COLO668 (cell line): ENCODE results near the gene TSPAN12.
"Not testable (repeated sequence)": the region's sequence is repeated elsewhere in the genome, so short reads cannot be mapped to it uniquely, and the experiment has no call there.

Source experiments
- DNase-seq: peaks from one replicate; lab custom pipeline; 2025; ENCODE audit not compliant: unreplicated experiment; lab: John Stamatoyannopoulos, UW

The TSPAN12 gene, protein sequence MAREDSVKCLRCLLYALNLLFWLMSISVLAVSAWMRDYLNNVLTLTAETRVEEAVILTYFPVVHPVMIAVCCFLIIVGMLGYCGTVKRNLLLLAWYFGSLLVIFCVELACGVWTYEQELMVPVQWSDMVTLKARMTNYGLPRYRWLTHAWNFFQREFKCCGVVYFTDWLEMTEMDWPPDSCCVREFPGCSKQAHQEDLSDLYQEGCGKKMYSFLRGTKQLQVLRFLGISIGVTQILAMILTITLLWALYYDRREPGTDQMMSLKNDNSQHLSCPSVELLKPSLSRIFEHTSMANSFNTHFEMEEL

DNA sequence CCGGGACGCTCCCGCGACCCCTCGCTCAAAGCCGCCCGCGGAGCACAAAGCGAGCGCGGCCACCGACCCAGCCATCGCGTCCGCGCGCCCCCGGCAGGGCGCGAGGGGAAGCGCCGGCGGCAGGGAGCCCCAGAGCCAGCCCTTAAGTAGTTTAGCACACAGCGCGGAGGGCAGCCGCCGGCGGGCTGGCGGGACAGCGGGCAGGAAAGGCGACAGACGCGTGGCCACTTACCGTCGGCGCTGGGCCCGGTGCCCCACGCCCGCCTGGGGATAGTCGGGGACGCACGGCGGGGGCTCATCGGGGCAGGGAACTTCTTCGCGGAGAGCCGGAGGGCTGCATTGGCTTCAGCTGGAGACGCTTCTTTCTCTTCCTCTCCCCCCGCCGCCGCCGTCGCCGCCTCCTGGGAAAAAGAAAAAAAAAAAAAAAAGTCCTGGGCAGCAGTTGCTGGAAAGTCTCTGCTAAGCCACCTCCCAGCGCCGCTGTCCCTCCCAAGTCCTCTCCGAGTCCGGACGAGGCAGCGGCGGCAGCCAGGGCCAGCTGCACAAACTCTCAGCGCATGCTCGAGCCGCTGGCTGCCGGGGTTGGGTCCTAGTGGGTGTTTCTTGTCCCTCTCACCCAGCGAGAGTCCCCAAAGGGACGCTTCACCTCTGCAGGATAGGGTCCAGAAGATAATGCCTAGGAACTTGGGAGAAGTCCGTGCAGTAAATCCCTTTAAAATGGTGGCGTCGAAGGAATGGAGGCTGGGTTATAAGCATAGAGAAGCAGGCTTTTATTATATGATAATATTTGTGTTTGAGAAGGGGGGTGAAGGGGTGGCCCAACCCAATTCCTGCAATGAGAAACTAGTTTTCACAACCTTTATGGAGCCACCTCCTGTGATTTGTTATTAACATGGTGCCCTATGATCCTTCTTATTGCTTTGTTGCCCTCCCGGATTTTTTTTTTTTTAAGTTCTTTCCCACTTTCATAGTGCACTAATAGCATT lies at the start of gene TSPAN12:
TSS of gene TSPAN12 (minus strand) at position 557 of the 986 bp plus-strand sequence. CDS start 1,381 bp downstream, outside the sequence.
- peak; percentile 89 for DNase-seq

DNA sequence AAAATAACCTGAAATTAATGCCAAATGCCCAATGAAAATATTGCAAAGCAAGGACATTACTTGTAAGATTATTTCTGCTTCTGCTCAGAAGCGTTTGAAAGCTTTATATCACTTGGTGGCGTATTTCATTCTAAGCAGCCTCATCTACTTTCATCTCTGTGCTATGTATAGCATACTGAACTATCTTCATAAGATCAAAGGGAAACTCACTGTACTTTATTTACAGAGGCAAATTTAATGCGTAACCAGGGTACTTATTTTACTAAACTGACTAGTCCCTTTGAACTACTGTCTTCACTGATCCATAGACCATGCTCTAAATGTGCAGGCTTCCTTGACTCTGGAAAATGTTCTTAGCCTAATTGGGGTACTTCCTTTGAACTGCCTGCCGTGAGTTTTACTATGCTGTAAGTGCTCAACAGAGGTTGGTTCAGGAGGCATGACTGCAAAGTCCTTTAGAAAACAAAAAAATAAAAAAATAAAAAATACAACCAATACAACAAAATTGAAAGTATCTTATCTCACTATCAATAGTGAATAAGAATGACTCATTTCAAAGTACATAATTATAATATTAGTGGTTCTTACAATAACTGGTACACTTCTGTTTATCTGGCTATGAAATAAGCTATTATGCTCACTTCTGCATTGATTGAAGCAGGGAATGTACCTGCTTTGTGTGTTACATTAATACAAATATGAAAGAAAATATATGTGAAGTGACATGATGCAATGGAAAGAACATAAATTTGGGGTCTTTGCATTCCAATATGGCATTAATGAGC lies 41.0 kb upstream of the TSPAN12 start:
- no peak for DNase-seq

DNA sequence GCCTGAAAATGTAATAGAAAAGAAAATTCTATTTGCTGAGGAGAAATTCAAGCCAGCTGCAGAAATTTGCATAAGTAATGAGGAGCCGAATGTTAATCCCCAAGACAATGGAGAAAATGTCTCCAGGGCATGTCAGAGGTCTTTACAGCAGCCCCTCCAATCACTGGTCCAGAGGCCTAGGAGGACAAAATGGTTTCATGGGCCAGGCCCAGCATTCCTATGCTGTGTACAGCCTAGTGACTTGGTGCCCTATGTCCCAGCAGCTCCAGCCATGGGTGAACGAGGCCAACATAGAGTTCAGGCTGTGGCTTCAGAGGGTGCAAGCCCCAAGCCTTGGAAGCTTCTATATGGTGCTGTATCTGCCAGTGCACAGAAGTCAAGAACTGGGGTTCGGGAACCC lies 37.3 kb upstream of the TSPAN12 start:
- not testable (repeated sequence) for DNase-seq

DNA sequence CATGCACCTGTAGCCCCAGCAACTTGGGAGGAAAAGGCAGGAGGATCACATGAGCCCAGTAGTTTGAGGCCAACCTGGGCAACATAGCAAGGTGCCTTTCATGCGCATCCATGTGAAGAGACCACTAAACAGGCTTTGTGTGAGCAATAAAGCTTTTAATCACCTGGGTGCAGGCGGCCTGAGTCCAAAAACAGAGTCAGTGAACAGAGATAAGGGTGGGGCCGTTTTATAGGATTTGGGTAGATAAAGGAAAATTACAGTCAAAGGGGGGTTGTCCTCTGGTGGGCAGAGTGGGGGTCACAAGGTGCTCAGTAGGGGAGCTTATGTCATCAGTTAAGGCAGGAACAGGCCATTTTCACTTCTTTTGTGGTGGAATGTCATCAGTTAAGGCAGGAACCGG lies 27.7 kb upstream of the TSPAN12 start:
- not testable (repeated sequence) for DNase-seq

DNA sequence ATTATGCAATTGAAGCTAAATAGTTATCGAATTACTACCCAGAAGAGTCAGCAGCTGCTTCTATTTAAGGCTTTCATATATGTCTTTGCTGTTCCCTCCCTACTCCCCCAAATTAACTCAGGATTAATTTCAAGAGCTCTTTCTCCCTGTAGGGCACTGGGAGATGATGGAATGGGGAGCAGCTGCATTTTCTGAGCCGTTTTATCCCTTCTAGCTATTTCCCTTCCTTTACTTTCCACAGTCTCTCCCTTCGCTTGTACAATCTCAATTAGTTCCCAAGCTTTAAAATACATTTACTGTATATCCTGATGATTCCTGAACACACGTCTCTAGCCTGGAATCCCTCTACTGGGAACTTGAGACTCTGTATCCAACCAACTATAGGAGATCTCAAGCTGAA lies 19.8 kb upstream of the TSPAN12 start:
- DNase-seq = no peak

DNA sequence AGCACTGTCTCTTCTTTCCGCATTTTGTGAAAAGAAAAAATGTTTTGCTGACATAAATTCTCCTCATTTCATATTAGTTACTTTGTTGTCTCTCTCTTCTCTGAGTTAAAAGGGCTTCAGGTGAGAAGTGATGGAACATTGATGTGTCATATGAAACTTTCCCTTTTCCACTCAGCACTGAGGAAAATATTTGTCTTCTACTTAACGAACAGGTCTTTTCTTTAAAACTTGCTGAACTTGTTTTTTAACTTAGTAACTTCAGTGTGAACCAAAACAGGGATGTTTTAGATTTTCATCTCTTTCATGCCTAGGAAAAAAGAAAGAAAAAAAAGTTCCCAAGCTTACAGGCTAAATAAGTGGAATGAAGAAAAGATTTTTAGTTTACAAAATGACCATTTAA lies 19.0 kb upstream of the TSPAN12 start:
- no peak for DNase-seq

DNA sequence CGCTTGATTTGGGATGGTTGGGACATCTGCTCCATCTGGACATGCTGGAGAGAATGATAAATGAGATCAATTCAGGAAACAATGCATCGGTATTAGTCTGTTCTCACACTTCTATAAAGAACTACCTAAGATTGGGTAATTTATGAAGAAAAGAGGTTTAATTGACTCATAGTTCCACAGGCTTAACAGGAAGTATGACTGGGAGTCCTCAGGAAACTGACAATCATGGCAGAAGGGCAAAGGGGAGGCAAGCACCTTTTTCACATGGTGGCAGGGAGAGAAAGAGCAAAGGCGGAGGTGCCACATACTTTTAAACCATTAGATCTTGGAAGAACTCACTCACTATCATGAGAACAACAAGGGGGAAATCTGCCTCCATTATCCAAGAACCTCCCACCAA lies 16.8 kb upstream of the TSPAN12 start:
- no peak for DNase-seq

DNA sequence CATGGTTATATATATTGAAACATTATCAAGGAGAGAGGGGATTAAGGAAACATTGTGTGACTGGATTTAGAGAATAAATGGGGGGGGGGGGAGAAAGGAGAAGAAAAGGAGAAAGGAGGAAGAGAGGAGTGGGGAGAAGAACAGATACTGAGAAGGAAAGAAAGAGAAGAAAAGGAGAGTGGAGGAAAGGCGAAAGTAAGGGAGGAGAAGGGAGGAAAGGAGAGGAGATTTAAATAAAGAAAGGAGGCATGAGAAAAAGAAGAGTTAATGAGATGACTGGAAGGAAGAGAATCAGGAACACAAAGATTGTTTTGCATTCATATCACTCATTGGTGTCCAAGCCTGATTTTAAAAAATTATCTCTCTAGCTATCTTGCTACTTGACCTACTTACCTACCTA lies 16.1 kb upstream of the TSPAN12 start:
- no peak for DNase-seq

DNA sequence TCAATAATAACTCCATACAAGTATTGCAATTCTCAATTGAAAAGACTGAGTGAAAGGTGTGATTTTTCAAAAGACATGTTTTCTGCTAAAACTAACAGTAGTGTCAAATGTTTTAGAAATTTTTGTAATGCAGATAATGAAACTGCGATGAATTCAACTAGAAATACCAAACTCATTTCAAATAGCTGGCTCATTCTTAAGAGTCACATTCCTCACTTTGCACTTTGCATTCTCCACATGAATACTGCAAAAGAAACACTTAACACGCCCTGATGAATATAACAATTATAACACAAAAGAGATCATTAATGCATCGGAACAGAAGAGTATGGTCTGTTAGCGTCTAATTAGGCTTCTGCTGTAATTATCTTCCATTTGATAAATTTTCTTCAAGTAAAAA lies 15.5 kb upstream of the TSPAN12 start:
- no peak for DNase-seq

DNA sequence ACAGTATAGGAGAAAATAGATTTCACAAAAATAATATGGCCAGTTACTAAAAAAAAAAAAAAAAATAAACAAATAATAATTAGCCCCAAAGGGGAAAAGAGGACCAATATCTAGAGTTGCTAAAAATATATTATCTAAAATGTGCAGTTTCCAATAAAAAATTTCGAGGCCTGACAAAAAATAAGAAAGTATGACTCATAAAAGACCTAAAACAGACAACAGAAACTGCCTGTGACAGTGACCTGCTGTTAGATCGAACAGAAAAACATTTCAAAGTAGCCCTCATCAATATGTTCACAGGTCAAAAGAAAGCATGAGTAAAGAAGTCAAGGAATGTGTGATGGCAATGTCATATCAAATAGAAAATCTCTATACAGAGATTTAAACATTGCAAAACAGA lies 11.8 kb upstream of the TSPAN12 start:
- DNase-seq = no peak

DNA sequence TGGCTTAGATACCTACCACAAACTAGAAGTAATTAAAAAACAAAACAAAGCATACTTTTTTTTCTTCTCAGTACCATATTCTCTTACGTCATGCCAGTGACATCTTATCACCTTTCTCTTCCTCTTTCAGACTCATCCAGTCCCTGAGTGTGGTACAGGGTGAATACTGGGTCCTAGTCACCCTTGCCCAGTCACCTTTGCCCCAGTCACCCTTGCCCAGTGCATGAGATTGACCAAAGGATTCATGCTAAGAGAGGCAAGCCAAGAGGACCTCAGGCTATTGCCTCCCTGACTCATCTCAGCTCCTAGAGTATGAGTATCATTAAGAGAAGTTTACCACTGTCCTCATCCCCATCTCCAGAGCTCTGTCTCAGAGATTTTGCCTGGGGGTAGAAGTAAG lies 10.0 kb upstream of the TSPAN12 start:
- DNase-seq = no peak

DNA sequence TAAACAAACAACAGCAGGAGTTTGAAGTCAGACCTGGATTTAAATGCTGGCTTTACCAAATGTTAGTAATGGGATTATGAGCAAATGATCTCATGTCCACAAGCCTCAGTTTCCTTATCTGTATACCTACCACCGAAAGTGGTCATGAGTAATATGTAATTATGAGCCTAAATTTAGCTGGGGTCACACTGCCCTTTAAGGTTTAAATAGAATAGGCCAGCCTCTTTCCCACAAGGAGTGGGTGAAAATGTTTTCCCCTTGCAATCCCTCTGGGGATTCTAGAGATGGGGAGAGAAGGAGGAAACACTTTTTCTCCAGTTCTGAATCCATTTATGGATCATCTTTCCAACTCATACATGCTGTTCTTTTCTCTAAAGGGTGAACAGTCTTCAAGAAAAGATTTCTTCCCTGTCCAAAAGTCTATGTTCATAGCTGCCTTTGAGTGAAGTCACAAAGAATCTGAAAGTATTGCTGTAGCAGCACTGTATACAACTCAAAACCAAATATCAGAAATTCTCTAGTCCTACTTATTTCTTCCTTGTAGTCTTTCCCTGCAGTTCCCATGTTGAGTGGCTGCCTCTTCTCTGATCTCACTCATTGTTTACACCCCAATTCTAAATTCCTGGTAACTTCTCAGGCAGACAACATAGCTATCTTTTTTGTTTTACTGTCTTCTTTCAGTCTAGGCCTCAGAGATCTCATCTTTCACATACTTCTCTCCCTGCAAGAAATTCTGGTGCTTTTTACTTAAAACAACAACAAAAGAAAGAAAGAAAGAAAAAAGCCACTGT lies 7.4 kb upstream of the TSPAN12 start:
- DNase-seq = no peak

DNA sequence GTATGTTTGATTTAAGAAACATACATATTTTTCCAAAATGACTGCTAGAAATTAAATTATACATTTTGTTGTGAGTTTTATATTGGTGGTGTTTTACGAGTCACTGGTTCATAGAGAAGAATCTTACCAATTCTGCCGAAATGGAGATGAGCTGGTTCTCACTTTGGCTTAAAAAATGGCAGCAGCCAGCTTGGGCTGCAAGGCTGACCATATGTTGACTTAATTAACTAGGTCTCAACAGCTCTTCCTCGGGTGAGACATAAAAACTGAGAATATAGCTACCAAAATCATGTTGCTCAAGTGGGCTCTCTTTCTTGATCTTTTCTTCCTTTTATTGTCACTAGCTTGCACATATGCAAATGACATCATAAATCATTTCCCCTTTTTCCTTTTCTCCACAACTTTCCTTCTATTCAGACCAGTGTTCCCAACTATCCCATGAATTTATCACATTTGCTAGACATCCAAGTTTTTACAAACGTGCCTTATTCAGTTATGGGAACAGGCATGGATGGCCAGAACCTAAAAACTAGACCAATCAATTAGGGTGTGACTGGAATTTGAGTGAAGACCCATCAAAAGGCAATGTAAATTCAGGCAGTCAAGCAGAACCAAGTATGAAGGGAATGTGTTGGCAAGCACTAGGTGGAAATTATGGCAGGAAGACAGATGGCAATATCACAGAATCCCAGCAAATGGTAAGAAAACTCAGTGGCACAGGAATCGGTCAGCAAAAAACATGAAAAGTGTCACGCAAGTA lies 6.4 kb upstream of the TSPAN12 start:
- DNase-seq = no peak

DNA sequence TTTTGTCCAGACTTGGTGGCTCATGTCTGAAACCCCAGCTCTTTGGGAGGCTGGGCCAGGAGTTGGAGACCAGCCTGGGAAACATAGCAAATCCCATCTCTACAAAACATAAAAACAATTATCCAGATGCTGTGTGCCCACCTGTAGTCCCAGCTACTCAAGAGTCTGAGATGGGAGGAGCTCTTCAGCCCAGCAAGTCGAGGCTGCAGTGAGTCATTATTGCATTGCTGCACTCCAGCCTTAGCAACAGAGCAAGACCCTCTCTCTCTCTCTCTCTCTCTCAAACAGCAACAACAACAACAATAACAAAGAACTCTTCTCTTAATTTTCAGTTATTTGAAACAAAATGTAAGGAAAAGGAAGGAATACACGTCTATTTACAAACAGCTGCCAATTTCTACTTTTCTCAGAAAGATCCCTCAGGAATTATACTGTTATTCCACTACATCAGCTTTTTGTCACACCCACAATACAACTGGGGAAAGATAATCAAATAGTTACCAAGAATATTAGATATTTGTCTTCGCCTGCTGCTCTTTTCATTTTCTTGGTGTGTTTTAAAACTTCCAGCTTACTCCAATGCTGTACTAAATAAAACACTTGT lies 5.1 kb upstream of the TSPAN12 start:
- no peak for DNase-seq

DNA sequence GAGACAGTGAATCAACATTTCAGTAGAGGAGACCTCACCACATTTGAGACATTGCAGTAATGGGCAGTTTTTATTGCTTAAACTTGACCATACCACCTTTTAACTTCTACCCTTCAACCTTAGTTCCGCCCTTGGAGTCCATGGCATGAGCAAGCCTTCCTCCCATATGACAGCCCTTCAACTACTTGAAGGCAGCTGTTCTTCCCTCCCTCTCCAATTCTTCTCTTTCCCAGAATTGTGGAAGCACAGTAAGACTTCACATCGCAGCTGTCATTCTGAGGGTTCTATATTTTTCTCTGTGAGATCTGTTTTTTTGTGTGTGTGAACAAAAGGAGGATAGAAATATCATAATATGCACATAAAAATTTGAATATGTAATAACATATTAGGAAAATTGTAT lies 2.2 kb upstream of the TSPAN12 start:
- DNase-seq = no peak

DNA sequence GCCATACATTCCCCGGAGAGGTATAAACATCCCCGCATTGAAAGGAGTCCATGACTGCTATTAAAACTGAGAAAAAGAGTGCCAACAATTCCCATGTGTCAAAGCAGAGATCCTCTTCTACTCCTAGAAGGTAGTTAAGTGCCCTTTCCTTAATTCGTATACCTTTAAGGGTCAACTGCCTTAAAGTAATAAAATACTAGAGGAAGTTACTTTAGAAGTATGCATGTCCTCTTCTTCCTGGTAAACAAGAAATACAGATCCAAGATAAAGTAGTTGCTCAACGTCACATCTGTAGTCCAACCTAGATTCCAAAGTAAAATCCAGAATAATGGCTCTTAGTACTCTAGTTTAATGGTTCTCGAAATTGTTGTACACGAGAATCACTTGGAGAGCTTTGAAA lies 1.5 kb upstream of the TSPAN12 start:
- DNase-seq = no peak

DNA sequence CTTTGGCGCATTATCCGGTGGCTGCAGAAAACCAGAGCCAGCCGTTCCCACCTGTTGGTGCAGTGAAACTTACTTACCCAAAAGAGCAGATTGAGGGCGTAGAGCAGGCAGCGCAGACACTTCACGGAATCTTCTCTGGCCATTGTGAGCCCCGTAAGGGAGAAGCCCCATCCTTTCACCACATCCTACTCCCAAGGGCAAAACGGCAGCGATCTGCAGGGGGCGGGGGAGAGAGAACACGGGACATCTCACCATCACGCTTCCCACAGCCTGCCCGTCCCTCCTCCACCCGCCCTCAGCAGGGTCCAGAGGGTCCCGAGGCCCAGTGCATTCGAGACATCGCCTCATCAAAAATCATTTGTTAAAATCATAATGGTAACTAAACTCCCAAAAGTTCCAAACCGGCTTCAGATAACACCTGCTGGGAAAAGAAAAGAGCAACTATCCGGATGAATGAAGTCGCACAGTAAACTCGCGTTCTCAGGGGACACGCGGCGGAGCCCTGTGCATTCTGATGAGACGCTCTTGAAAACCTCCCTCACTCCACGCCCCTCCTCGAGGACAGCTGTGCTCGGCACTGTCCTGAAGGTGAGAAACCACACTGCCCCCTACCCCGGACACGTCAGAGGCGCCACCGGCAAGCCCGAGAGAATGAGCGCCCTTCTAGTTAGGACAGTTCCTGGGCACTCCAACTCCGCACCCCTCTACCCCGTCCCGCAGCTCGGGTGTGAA lies 1.2 kb downstream of the TSPAN12 start:
- peak; percentile 68 for DNase-seq

DNA sequence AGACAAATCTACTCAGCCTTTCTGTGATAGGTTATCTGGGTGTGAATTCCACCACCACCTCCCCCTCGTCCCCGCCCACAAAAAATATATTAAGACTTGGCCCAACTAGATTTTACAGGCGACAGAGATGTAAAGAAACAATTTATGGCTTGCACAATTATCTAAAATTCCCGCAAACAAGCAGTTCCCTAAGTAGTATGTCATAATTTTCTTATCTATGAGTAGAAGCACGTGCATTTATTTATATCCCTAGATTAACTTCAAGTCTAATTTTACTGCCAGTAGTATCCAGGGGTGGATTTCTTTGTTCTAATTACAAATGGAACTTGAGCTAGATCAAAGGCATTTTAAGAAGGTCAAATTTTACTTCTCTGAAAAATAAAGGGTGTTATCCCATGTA lies 1.7 kb downstream of the TSPAN12 start:
- no peak for DNase-seq

DNA sequence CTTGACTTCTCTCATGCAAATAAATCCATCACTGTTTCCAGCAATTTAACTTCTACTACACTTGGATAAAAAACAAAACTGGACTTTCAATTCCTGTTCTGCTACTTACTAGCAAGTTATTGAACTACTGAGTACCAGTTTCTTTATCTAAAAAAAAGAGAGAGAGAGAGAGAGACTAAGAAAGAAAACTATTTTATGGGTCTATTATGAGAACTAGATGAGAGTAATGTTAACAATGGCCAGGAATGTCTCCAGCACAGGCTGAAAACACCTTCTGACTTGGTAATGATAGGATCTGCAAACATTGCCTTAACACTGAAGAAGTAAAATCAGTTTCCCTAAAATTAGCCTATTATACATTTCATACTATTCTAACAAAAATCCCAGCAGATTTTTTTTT lies 5.2 kb downstream of the TSPAN12 start:
- no peak for DNase-seq
